Keratinocyte (primary cell): ENCODE results near the gene PARK7. TPM values are rescaled to one million over a fixed set of nuclear protein-coding genes. Genes with fewer than 3 reads are reported as not detected.
"Not testable (repeated sequence)": the region's sequence is repeated elsewhere in the genome, so short reads cannot be mapped to it uniquely, and the experiment has no call there.

ENCODE experiments used
- DNase-seq: peaks from one replicate; pipeline ENCODE4 v3.0.0-alpha.2; 2011; ENCODE audit warnings: low read depth, missing footprints, low spot score
- FAIRE-seq: peaks from 2 replicates; lab custom pipeline; 2011; peaks lifted over from hg19 to GRCh38; lab: Jason Lieb, UNC
- H2AFZ ChIP-seq: 2 replicates; pipeline ENCODE4 v1.6.0; 2012; ENCODE audit warnings: low read length, control low read depth, inconsistent platforms; ENCODE audit not compliant: control insufficient read depth
- H3K27ac ChIP-seq: 2 replicates; pipeline ENCODE4 v1.5.1; 2011; ENCODE audit warnings: low read length; ENCODE audit not compliant: control insufficient read depth, insufficient read depth
- H3K27me3 ChIP-seq: 3 replicates; pipeline ENCODE4 v1.6.0; 2011; ENCODE audit warnings: low read length; ENCODE audit not compliant: control insufficient read depth, insufficient read depth; ENCODE audit errors: extremely low read depth
- H3K36me3 ChIP-seq, 2 experiments: 2 replicates in 1 of 2; 3 replicates in 1 of 2; pipeline ENCODE4 v1.5.1; 2011; ENCODE audit warnings: low read length in 2 of 2, mild to moderate bottlenecking in 1 of 2; ENCODE audit not compliant: control insufficient read depth in 2 of 2, insufficient read depth in 2 of 2; ENCODE audit errors: extremely low read depth in 1 of 2
- H3K4me1 ChIP-seq: 3 replicates; pipeline ENCODE4 v1.5.1; 2011; ENCODE audit warnings: low read length; ENCODE audit not compliant: control insufficient read depth, insufficient read depth; ENCODE audit errors: extremely low read depth
- H3K4me2 ChIP-seq: 3 replicates; pipeline ENCODE4 v1.6.0; 2011; ENCODE audit warnings: low read depth, low read length; ENCODE audit not compliant: control insufficient read depth, insufficient read depth; ENCODE audit errors: extremely low read depth
- H3K4me3 ChIP-seq, 3 experiments: fragments of 200-600 bp in 1 of 3; sonication (generic) in 1 of 3; 2 replicates in 2 of 3; 3 replicates in 1 of 3; pipeline ENCODE4 v1.5.1; 2011 to 2016; ENCODE audit warnings: low read length in 3 of 3, mild to moderate bottlenecking in 3 of 3, control low read depth in 2 of 3, inconsistent platforms in 1 of 3, low read depth in 1 of 3, mixed read lengths in 1 of 3, mixed run types in 1 of 3, moderate library complexity in 1 of 3; ENCODE audit not compliant: control insufficient read depth in 2 of 3, insufficient read depth in 2 of 3; ENCODE audit errors: extremely low read depth in 1 of 3
- H3K79me2 ChIP-seq: 2 replicates; pipeline ENCODE4 v1.6.0; 2012; ENCODE audit warnings: low read length; ENCODE audit not compliant: control insufficient read depth, insufficient read depth
- H3K9ac ChIP-seq: 3 replicates; pipeline ENCODE4 v1.6.0; 2011; ENCODE audit warnings: low read length; ENCODE audit not compliant: control insufficient read depth, insufficient read depth; ENCODE audit errors: extremely low read depth
- H3K9me1 ChIP-seq: 3 replicates; pipeline ENCODE4 v1.6.0; 2011; ENCODE audit warnings: low read length; ENCODE audit not compliant: control insufficient read depth, insufficient read depth; ENCODE audit errors: extremely low read depth
- H3K9me3 ChIP-seq: 2 replicates; pipeline ENCODE4 v1.5.1; 2012; ENCODE audit warnings: low read depth, low read length; ENCODE audit not compliant: control insufficient read depth
- H4K20me1 ChIP-seq: 3 replicates; pipeline ENCODE4 v1.6.0; 2011; ENCODE audit warnings: low read length; ENCODE audit not compliant: control insufficient read depth, insufficient read depth; ENCODE audit errors: extremely low read depth
- EZH2 ChIP-seq: IDR thresholded peaks from one replicate; pipeline ENCODE4 v1.6.1; 2012; ENCODE audit warnings: inconsistent platforms, mild to moderate bottlenecking, low read length, moderate library complexity
- dilution Hi-C: fragments of 300-500 bp; cut with MboI; formaldehyde crosslinking; loops from one replicate; pipeline ENCODE4 v1.7.0; 2020; ENCODE audit warnings: low sequenced_read_pairs; ENCODE audit not compliant: extremely low pct_ligation_motif_present
- polyA plus RNA-seq, 5 experiments: library from polyadenylated mRNA; depleted of rRNA in 3 of 5; stranded (reverse) in 3 of 5; stranded (forward) in 1 of 5; unstranded in 1 of 5; fragments of >200 nt; gene quantifications; 1 replicate in 1 of 5; 2 replicates in 3 of 5; 3 replicates in 1 of 5; pipeline versions ENCODE4 v1.2.1 to v1.2.3, GENCODE V29; 2011 to 2012; ENCODE audit warnings: missing spikeins in 2 of 5, low read depth in 1 of 5, low replicate concordance in 1 of 5
- TF ChIP-seq, protein P1 (sequence below), 3 experiments: IDR thresholded peaks in 1 of 3; conservative IDR thresholded peaks in 1 of 3; optimal IDR thresholded peaks in 1 of 3; 2 replicates in 2 of 3; 3 replicates in 1 of 3; pipeline versions ENCODE3 to v1.5.1; 2011; ENCODE audit warnings: low read length in 3 of 3, mild to moderate bottlenecking in 3 of 3, moderate library complexity in 2 of 3, control low read depth in 1 of 3, inconsistent platforms in 1 of 3; ENCODE audit not compliant: insufficient read depth in 2 of 3; ENCODE audit errors: extremely low read depth in 1 of 3

The PARK7 gene
- polyA plus RNA-seq, 1 donor (not counting 4 experiments of a cell fraction or from before 2014, with no cell fraction given): 502 TPM

DNA sequence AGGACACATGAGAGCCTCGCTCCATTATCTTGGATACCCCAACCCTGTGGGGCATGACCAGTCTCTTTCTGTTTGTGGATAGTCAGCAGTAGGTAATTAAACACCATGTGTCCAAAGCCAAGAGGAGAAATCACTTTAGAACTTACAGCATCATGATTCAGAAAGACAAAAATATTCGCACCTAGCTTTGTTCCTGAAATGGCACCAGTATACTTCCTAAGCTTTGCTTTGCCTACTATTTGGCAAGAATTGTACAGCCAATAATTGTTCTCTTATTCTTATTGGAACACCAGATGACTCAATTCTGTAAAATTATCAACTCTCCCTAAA is 45.0 kb upstream of the PARK7 start:
- no peak overlapping the region for H3K9ac ChIP-seq
- dilution Hi-C loops: no loop called here
- H3K9me1 ChIP-seq: no peaks in the 10 kb centered on the region
- H3K36me3 ChIP-seq: no peaks in the 10 kb centered on the region
- H2AFZ ChIP-seq: no peak overlapping the region
- no peak for TF ChIP-seq EZH2
- TF ChIP-seq, protein P1, sequence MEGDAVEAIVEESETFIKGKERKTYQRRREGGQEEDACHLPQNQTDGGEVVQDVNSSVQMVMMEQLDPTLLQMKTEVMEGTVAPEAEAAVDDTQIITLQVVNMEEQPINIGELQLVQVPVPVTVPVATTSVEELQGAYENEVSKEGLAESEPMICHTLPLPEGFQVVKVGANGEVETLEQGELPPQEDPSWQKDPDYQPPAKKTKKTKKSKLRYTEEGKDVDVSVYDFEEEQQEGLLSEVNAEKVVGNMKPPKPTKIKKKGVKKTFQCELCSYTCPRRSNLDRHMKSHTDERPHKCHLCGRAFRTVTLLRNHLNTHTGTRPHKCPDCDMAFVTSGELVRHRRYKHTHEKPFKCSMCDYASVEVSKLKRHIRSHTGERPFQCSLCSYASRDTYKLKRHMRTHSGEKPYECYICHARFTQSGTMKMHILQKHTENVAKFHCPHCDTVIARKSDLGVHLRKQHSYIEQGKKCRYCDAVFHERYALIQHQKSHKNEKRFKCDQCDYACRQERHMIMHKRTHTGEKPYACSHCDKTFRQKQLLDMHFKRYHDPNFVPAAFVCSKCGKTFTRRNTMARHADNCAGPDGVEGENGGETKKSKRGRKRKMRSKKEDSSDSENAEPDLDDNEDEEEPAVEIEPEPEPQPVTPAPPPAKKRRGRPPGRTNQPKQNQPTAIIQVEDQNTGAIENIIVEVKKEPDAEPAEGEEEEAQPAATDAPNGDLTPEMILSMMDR (optimal IDR thresholded peaks at IDR 0.05 in 1 of 3, IDR thresholded peaks at IDR 0.05 in 1 of 3, conservative IDR thresholded peaks at IDR 0.05 in 1 of 3; ENCODE audit: extremely low read depth in 1 of 3, insufficient read depth in 2 of 3, low read length in 3 of 3): no peak
- H3K27me3 ChIP-seq: no peaks in the 10 kb centered on the region
- H4K20me1 ChIP-seq: no peaks in the 10 kb centered on the region
- FAIRE-seq (no peak), DNase-seq (no peak)
- H3K9me3 ChIP-seq: no peaks in the 10 kb centered on the region
- H3K4me3 ChIP-seq: no peak overlapping the region
- H3K4me2 ChIP-seq: no peak overlapping the region
- no peak overlapping the region for H3K27ac ChIP-seq
- peaks cover 3% of the 10 kb centered on the region for H3K4me1 ChIP-seq
- H3K79me2 ChIP-seq: no peaks in the 10 kb centered on the region

DNA sequence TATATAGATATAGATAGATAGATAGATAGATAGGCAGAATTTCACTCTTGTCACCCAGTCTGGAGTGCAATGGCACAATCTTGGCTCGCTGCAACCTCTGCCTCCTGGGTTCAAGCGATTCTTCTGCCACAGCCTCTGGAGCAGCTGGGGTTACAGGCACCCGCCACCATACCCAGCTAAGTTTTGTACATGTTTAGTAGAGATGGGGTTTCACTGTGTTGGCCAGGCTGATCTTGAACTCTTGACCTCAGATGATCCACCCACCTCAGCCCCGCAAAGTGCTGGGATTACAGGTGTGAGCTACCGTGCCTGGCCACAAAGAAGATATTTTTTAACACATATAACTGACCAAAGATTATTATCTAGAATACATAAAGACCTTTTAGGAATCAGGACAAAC is 43.5 kb upstream of the PARK7 start:
- H3K9me3 ChIP-seq, H3K36me3 ChIP-seq, H3K4me3 ChIP-seq, H3K4me2 ChIP-seq, DNase-seq, dilution Hi-C loops, FAIRE-seq, H4K20me1 ChIP-seq, H3K27ac ChIP-seq, H3K9ac ChIP-seq, H3K27me3 ChIP-seq, H2AFZ ChIP-seq, H3K4me1 ChIP-seq, H3K79me2 ChIP-seq, H3K9me1 ChIP-seq: not testable (repeated sequence)

DNA sequence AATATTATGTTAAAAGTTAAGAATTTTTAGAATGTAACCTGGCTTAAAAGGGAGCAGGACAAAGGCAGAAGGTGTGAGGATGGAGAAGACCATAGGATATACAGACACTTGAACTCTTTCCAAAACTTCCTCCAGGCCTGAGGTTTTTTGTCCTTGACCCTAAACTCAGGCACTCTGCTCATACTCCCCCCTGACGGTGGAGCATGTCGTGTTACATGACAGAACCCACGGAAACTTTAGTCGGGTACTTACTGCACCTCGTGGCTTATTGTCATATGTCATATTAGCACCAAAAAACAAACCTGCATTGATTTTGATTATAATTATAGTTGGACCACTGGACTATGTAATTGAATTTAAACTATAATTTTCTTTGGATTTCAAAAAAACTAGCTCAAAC is 41.6 kb upstream of the PARK7 start:
- H3K9ac ChIP-seq: no peak overlapping the region
- no peaks in the 10 kb centered on the region for H3K27me3 ChIP-seq
- H2AFZ ChIP-seq: no peak overlapping the region
- TF ChIP-seq, protein P1 (optimal IDR thresholded peaks at IDR 0.05 in 1 of 3, IDR thresholded peaks at IDR 0.05 in 1 of 3, conservative IDR thresholded peaks at IDR 0.05 in 1 of 3; ENCODE audit: extremely low read depth in 1 of 3, insufficient read depth in 2 of 3, low read length in 3 of 3): no peak
- no peak for FAIRE-seq
- dilution Hi-C loops: no loop called here
- no peaks in the 10 kb centered on the region for H3K9me3 ChIP-seq
- H4K20me1 ChIP-seq: no peaks in the 10 kb centered on the region
- no peak overlapping the region for H3K4me3 ChIP-seq
- H3K9me1 ChIP-seq: no peaks in the 10 kb centered on the region
- H3K27ac ChIP-seq: no peak overlapping the region
- H3K36me3 ChIP-seq: no peaks in the 10 kb centered on the region
- H3K4me2 ChIP-seq: no peak overlapping the region
- H3K79me2 ChIP-seq: no peaks in the 10 kb centered on the region
- no peaks in the 10 kb centered on the region for H3K4me1 ChIP-seq
- no peak for DNase-seq
